IMR-90 (cell line): ENCODE results near the gene CTF1.

ENCODE experiments used
- BHLHE40 ChIP-seq: fragments of 150-350 bp; IDR thresholded peaks from 2 replicates; pipeline ENCODE4 v1.6.1; 2016; ENCODE audit warnings: mild to moderate bottlenecking, low read depth, low read length
- CEBPB ChIP-seq: IDR thresholded peaks from 2 replicates; pipeline ENCODE4 v1.6.1; 2012; ENCODE audit warnings: low read depth, low read length, improper control_type of control experiment
- CHD1 ChIP-seq: IDR thresholded peaks from 2 replicates; pipeline ENCODE4 v1.6.1; 2012; ENCODE audit warnings: low read depth, low read length, improper control_type of control experiment
- CTCF ChIP-seq: conservative IDR thresholded peaks from 2 replicates; pipeline ENCODE4 v1.5.1; 2012; ENCODE audit warnings: mild to moderate bottlenecking, low read depth, low read length, improper control_type of control experiment
- FOS ChIP-seq: fragments of 150-350 bp; IDR thresholded peaks from 2 replicates; pipeline ENCODE4 v1.6.1; 2016; ENCODE audit warnings: low read depth, low read length
- MAFK ChIP-seq: IDR thresholded peaks from 2 replicates; pipeline ENCODE4 v1.6.1; 2012; ENCODE audit warnings: low read depth, low read length, improper control_type of control experiment
- MXI1 ChIP-seq: IDR thresholded peaks from 2 replicates; pipeline ENCODE4 v1.6.1; 2012; ENCODE audit warnings: low read depth, mild to moderate bottlenecking, low read length, moderate library complexity, borderline replicate concordance
- POLR2A ChIP-seq: IDR thresholded peaks from 2 replicates; pipeline ENCODE4 v1.6.1; 2012; ENCODE audit warnings: mild to moderate bottlenecking, low read depth, low read length
- RAD21 ChIP-seq: IDR thresholded peaks from 2 replicates; pipeline ENCODE4 v1.6.1; 2012; ENCODE audit warnings: low read length, improper control_type of control experiment

GRCh38 chr16:30895627-30896260 lies 670 bp upstream of the CTF1 start:
- TF ChIP-seq RAD21 (no peak), MXI1 (0 out of 2 replicates have a peak, but pooled peaks have one; percentile 9), CTCF (no peak), POLR2A (no peak), CHD1 (no peak), FOS (no peak), CEBPB (no peak), MAFK (no peak), BHLHE40 (no peak)
